Measurements from ENCODE around the gene SCYL3. TPM values are rescaled to one million over a fixed set of nuclear protein-coding genes. Genes with fewer than 3 reads are reported as not detected.

SCYL3 gene
- total RNA-seq, 2 donors from 2014 or later = 8.3 to 14.4 TPM

GRCh38 chr1:169900571-169900970 is 6.9 kb upstream of the SCYL3 start:
- no peak for ATAC-seq (ENCODE audit: insufficient number of reproducible peaks, low FRiP score, low read depth)
- no peaks in the 10 kb centered on the region for H3K36me3 ChIP-seq

GRCh38 chr1:169899519-169900217 is 6.0 kb upstream of the SCYL3 start:
- Histone ChIP-seq H3K4me1 (ENCODE audit: control insufficient read depth in 1 of 2, low read depth in 2 of 2) (no peaks in the 10 kb centered on the region), H3K4me3 (no peak overlapping the region), H3K9me3 (no peaks in the 10 kb centered on the region), H3K27me3 (replicated peaks; ENCODE audit: insufficient read depth) (no peaks in the 10 kb centered on the region), H3K27ac (no peak overlapping the region), H3K36me3 (no peaks in the 10 kb centered on the region)
- no peak for DNase-seq (ENCODE audit: low spot score)
- ATAC-seq (ENCODE audit: insufficient number of reproducible peaks, low FRiP score, low read depth) = no peak
- TF ChIP-seq CTCF (IDR thresholded peaks at IDR 0.05) = no peak

More at GRCh38 chr1:169900571-169900970, 6.9 kb upstream of the SCYL3 start:
- Histone ChIP-seq H3K4me1 (ENCODE audit: control insufficient read depth in 1 of 2, low read depth in 2 of 2) (no peaks in the 10 kb centered on the region), H3K27ac (no peak overlapping the region), H3K4me3 (no peak overlapping the region), H3K27me3 (replicated peaks; ENCODE audit: insufficient read depth) (no peaks in the 10 kb centered on the region), H3K9me3 (no peaks in the 10 kb centered on the region)
- no peak for TF ChIP-seq CTCF (IDR thresholded peaks at IDR 0.05)
- no peak for DNase-seq (ENCODE audit: low spot score)

- Histone ChIP-seq H3K36me3 (no peaks in the 10 kb centered on the region), H3K27me3 (replicated peaks; ENCODE audit: insufficient read depth) (no peaks in the 10 kb centered on the region), H3K9me3 (no peaks in the 10 kb centered on the region), H3K4me1 (ENCODE audit: control insufficient read depth in 1 of 2, low read depth in 2 of 2) (peaks cover 12 to 18% of the 10 kb centered on the region in 2 donors), H3K27ac (no peak overlapping the region), H3K4me3 (no peak overlapping the region)
- no peak for DNase-seq (ENCODE audit: low spot score)
- ATAC-seq (ENCODE audit: insufficient number of reproducible peaks, low FRiP score, low read depth) = no peak
- no peak for TF ChIP-seq CTCF (IDR thresholded peaks at IDR 0.05)
Measured at GRCh38 chr1:169896013-169896412, 2.3 kb upstream of the SCYL3 start.

- Histone ChIP-seq H3K9me3 (no peaks in the 10 kb centered on the region), H3K36me3 (no peaks in the 10 kb centered on the region), H3K4me3 (peak overlapping the region; percentile 98), H3K4me1 (ENCODE audit: control insufficient read depth in 1 of 2, low read depth in 2 of 2) (peaks cover 12 to 26% of the 10 kb centered on the region in 2 donors), H3K27me3 (replicated peaks; ENCODE audit: insufficient read depth) (no peaks in the 10 kb centered on the region), H3K27ac (peak overlapping the region; percentile 92 to 95)
- DNase-seq (ENCODE audit: low spot score) (no peak), ATAC-seq (ENCODE audit: insufficient number of reproducible peaks, low FRiP score, low read depth) (no peak)
- no peak for TF ChIP-seq CTCF (IDR thresholded peaks at IDR 0.05)
Measured at GRCh38 chr1:169894424-169895145, 889 bp upstream of the SCYL3 start.

GRCh38 chr1:169892927-169893644 is 610 bp downstream of the SCYL3 start:
- no peak for DNase-seq (ENCODE audit: low spot score)
- no peak for TF ChIP-seq CTCF (IDR thresholded peaks at IDR 0.05)

More at GRCh38 chr1:169892927-169893644, 610 bp downstream of the SCYL3 start:
- Histone ChIP-seq H3K4me1 (ENCODE audit: control insufficient read depth in 1 of 2, low read depth in 2 of 2) (peaks cover 12 to 26% of the 10 kb centered on the region in 2 donors), H3K27me3 (replicated peaks; ENCODE audit: insufficient read depth) (no peaks in the 10 kb centered on the region), H3K27ac (peak overlapping the region; percentile 92 to 95), H3K9me3 (no peaks in the 10 kb centered on the region), H3K36me3 (peaks cover 3% of the 10 kb centered on the region), H3K4me3 (peak overlapping the region; percentile 98)
- ATAC-seq (ENCODE audit: insufficient number of reproducible peaks, low FRiP score, low read depth) = no peak

Data from thoracic aorta (tissue), 2 donors.